Kasumi-1 (cell line): ENCODE data around the gene FGFBP3.
A peak's percentile ranks its signal among the peaks of the same experiment; 100 is the strongest.

Source experiments
- DNase-seq, 2 experiments: peaks; one replicate each; lab custom pipeline; 2025; lab: John Stamatoyannopoulos, UW

The FGFBP3 gene

DNA sequence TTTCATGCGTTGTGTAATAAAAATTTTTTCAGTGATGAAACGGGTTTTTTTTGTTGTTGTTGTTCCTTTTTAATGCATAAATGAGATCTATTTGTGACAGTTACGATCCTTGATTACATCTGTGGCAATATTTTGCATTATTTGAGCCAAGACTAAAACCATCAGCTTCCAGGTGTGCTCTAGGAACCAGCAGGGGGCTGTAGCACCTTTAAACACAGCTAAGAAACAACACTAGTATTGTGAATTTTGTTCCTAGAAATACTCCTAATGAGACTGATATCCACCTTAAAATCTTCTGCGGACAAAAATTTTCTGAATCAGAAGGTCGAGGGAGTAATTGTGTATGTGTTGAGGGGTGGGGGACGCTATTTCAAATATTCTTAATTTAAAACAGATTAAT, 52.6 kb downstream of the FGFBP3 start:
- peak in 1 of 2 experiments; percentile 41 for DNase-seq
